Measurements from ENCODE around the gene HADHB. TPM values are rescaled to one million over a fixed set of nuclear protein-coding genes. Genes with fewer than 3 reads are reported as not detected.

Gene HADHB
- polyA plus RNA-seq, 3 donors = 94.3 to 200 (median 186) TPM

- no peak overlapping the region for H3K27ac Mint-ChIP-seq
- WGBS (ENCODE audit: insufficient coverage) = 93% methylated on average over 2 of the region's 2 CpGs
Measured at GRCh38 chr2:26336719-26337118, 92.0 kb downstream of the HADHB start.

GRCh38 chr2:26337298-26337697 is 92.6 kb downstream of the HADHB start:
- H3K36me3 ChIP-seq (replicated peaks in 1 of 2; ENCODE audit: control insufficient read depth in 1 of 2, insufficient read depth in 2 of 2, low read length in 2 of 2) = no peaks in the 10 kb centered on the region
- Mint-ChIP-seq H3K4me1 (no peaks in the 10 kb centered on the region), H3K36me3 (no peaks in the 10 kb centered on the region), H3K4me3 (no peak overlapping the region), H3K27me3 (ENCODE audit: low read depth in 3 of 3) (no peaks in the 10 kb centered on the region), H3K9me3 (no peaks in the 10 kb centered on the region), H3K27ac (no peak overlapping the region)
- H3K27ac ChIP-seq (ENCODE audit: low read depth in 1 of 2, low read length in 2 of 2) = no peak overlapping the region
- no peak overlapping the region for H3K4me3 ChIP-seq (replicated peaks in 1 of 3; ENCODE audit: low read depth in 2 of 3, low read length in 3 of 3)
- no peak overlapping the region for H2AFZ ChIP-seq (ENCODE audit: insufficient read depth, low read depth, low read length, poor library complexity, severe bottlenecking)
- H3K9me3 ChIP-seq (replicated peaks in 1 of 2; ENCODE audit: control insufficient read depth in 1 of 2, insufficient read depth in 1 of 2, low read length in 2 of 2) = no peaks in the 10 kb centered on the region
- TF ChIP-seq CTCF (IDR thresholded peaks at IDR 0.05) = no peak
- no peaks in the 10 kb centered on the region for H3K4me1 ChIP-seq (ENCODE audit: control insufficient read depth in 1 of 2, insufficient read depth in 2 of 2, low read length in 2 of 2)
- no peaks in the 10 kb centered on the region for H4K20me1 ChIP-seq (ENCODE audit: insufficient read depth, low read length)
- H3K4me2 ChIP-seq (replicated peaks; ENCODE audit: extremely low read depth, low read length, poor library complexity, severe bottlenecking) = no peak overlapping the region
- no peak overlapping the region for H3K9ac ChIP-seq (ENCODE audit: insufficient read depth, low read length, poor library complexity, severe bottlenecking)
- intact Hi-C loops (cut with micrococcal nuclease) = no loop called here
- no CpG with 5 or more reads among the region's 2 CpGs for WGBS (ENCODE audit: insufficient coverage)
- H3K79me2 ChIP-seq (ENCODE audit: insufficient read depth, low read length) = no peaks in the 10 kb centered on the region
- H3K27me3 ChIP-seq (ENCODE audit: control insufficient read depth in 2 of 2, insufficient read depth in 2 of 2, low read length in 2 of 2) = no peaks in the 10 kb centered on the region
- no peak for DNase-seq

More at GRCh38 chr2:26336719-26337118, 92.0 kb downstream of the HADHB start:
- Histone ChIP-seq H3K36me3 (replicated peaks in 1 of 2; ENCODE audit: control insufficient read depth in 1 of 2, insufficient read depth in 2 of 2, low read length in 2 of 2) (no peaks in the 10 kb centered on the region), H3K9ac (ENCODE audit: insufficient read depth, low read length, poor library complexity, severe bottlenecking) (no peak overlapping the region), H3K4me1 (ENCODE audit: control insufficient read depth in 1 of 2, insufficient read depth in 2 of 2, low read length in 2 of 2) (no peaks in the 10 kb centered on the region), H3K27ac (ENCODE audit: low read depth in 1 of 2, low read length in 2 of 2) (no peak overlapping the region), H3K4me2 (replicated peaks; ENCODE audit: extremely low read depth, low read length, poor library complexity, severe bottlenecking) (no peak overlapping the region), H2AFZ (ENCODE audit: insufficient read depth, low read depth, low read length, poor library complexity, severe bottlenecking) (no peak overlapping the region), H3K27me3 (ENCODE audit: control insufficient read depth in 2 of 2, insufficient read depth in 2 of 2, low read length in 2 of 2) (no peaks in the 10 kb centered on the region), H3K9me3 (replicated peaks in 1 of 2; ENCODE audit: control insufficient read depth in 1 of 2, insufficient read depth in 1 of 2, low read length in 2 of 2) (no peaks in the 10 kb centered on the region), H3K4me3 (replicated peaks in 1 of 3; ENCODE audit: low read depth in 2 of 3, low read length in 3 of 3) (no peak overlapping the region), H3K79me2 (ENCODE audit: insufficient read depth, low read length) (no peaks in the 10 kb centered on the region), H4K20me1 (ENCODE audit: insufficient read depth, low read length) (no peaks in the 10 kb centered on the region)
- no peak for TF ChIP-seq CTCF (IDR thresholded peaks at IDR 0.05)
- Mint-ChIP-seq H3K4me3 (no peak overlapping the region), H3K9me3 (no peaks in the 10 kb centered on the region), H3K27me3 (ENCODE audit: low read depth in 3 of 3) (no peaks in the 10 kb centered on the region), H3K36me3 (no peaks in the 10 kb centered on the region), H3K4me1 (no peaks in the 10 kb centered on the region)
- intact Hi-C loops (cut with micrococcal nuclease) = no loop called here
- DNase-seq = no peak

Other genes starting within 250 kb of the HADHB start
- 100 to 1,000 TPM in 2 of 3 donors, 10 to 100 TPM in 1; 38.6 to 258 (median 202) TPM for gene RAB10, start 210.9 kb upstream of the HADHB start, polyA plus RNA-seq
- under 1 TPM in 2 of 3 donors, not detected in 1; 0.08 to 0.09 TPM for gene GAREM2, start 71.9 kb upstream of the HADHB start, polyA plus RNA-seq
- 100 to 1,000 TPM in 2 of 3 donors, 10 to 100 TPM in 1; 60.2 to 187 (median 155) TPM for gene HADHA, start 307 bp upstream of the HADHB start, polyA plus RNA-seq
- 1 to 10 TPM; 2.3 to 3.2 (median 2.5) TPM for gene SELENOI, start 101.2 kb downstream of the HADHB start, polyA plus RNA-seq
- gene ADGRF3, start 101.8 kb downstream of the HADHB start, polyA plus RNA-seq = under 1 TPM in 1 of 3 donors, not detected in 2; 0.33 TPM
- gene DRC1, start 157.0 kb downstream of the HADHB start, polyA plus RNA-seq = not detected
- gene OTOF, start 233.2 kb downstream of the HADHB start, polyA plus RNA-seq = under 1 TPM in 1 of 3 donors, not detected in 2; 0.51 TPM

Data from CD14-positive monocyte (primary cell).